ENCODE data around the gene GUCY2C.
"Not testable (repeated sequence)": the region's sequence is repeated elsewhere in the genome, so short reads cannot be mapped to it uniquely, and the experiment has no call there.

Gene GUCY2C

GRCh38 chr12:14695715-14696141 lies 671 bp downstream of the GUCY2C start:
- TF ChIP-seq ZFX (IDR thresholded peaks at IDR 0.05) = no peak
- no peak overlapping the region for H3K27ac ChIP-seq

GRCh38 chr12:14694970-14695369 lies 1.4 kb downstream of the GUCY2C start:
- no peak overlapping the region for H3K27ac ChIP-seq
- TF ChIP-seq ZFX (IDR thresholded peaks at IDR 0.05) = no peak
- TF ChIP-seq, protein P1, sequence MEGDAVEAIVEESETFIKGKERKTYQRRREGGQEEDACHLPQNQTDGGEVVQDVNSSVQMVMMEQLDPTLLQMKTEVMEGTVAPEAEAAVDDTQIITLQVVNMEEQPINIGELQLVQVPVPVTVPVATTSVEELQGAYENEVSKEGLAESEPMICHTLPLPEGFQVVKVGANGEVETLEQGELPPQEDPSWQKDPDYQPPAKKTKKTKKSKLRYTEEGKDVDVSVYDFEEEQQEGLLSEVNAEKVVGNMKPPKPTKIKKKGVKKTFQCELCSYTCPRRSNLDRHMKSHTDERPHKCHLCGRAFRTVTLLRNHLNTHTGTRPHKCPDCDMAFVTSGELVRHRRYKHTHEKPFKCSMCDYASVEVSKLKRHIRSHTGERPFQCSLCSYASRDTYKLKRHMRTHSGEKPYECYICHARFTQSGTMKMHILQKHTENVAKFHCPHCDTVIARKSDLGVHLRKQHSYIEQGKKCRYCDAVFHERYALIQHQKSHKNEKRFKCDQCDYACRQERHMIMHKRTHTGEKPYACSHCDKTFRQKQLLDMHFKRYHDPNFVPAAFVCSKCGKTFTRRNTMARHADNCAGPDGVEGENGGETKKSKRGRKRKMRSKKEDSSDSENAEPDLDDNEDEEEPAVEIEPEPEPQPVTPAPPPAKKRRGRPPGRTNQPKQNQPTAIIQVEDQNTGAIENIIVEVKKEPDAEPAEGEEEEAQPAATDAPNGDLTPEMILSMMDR (conservative IDR thresholded peaks at IDR 0.05) = no peak

- TF ChIP-seq, protein P1 (conservative IDR thresholded peaks at IDR 0.05) = no peak
- TF ChIP-seq ZFX (IDR thresholded peaks at IDR 0.05) = no peak
- no peak overlapping the region for H3K27ac ChIP-seq
These were observed 2.2 kb downstream of the GUCY2C start for GRCh38 chr12:14694145-14694714.

DNA sequence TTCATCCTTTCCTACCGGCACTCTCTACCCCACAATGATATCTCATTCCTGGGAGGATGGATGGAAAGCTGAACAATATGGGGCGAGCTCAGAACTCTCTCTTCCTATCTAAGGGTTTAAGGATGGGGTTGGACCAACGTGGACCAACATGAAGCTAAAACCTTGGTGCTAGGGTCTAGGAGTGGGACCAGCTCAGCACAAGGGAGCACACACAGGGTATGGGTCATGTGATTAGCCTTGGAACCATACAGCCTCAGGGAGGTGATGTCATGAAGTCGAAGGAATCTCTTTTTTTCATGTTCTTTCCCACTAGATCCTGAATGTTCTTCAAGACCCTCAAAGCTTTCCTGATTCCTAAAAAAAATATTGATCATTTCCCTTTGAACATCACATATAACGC lies 3.3 kb downstream of the GUCY2C start:
- H3K27ac ChIP-seq = no peak overlapping the region
- no peak for TF ChIP-seq ZFX (IDR thresholded peaks at IDR 0.05)
- TF ChIP-seq, protein P1 (conservative IDR thresholded peaks at IDR 0.05) = no peak

DNA sequence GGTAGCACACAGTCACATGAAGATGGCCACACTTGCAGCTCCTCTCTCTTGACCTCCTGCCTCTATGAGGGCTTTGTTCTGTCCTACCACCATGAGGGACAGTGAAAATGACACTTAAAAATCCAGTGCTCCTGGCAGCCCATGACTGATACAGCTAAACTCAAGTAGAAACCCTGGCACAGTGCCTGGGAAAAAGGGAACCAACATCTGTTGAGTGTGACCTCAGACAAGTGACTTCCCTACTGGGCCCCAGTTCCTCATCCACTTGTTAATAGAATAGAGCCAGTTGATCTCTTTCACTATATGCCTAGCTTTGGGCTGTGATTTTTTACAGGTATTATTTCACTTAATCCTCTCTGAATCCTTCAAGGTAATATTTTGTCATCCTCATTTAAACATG lies 4.8 kb downstream of the GUCY2C start:
- H3K27ac ChIP-seq = no peak overlapping the region
- no peak for TF ChIP-seq ZFX (IDR thresholded peaks at IDR 0.05)
- TF ChIP-seq, protein P1 (conservative IDR thresholded peaks at IDR 0.05) = no peak

DNA sequence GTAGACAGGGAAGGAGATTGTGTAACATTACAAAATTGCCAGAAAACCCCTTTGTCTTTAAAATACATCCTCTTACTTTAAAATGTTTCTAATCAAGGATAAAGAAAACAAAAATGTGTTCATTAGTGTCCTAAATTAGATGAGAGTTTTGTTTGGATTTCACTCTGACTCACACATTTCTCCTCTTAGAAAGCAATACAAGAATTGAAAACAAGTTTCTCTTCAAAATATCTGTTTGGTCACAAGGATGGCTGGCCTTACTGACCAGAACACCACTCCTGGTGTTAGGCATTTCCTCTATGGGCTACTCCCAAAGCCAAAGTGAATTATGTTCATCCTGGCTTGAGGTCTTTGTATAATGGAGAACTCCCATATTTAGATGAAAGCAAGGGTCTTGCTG lies 6.4 kb downstream of the GUCY2C start:
- TF ChIP-seq ZFX (IDR thresholded peaks at IDR 0.05) = no peak
- TF ChIP-seq, protein P1 (conservative IDR thresholded peaks at IDR 0.05) = no peak
- H3K27ac ChIP-seq = no peak overlapping the region

DNA sequence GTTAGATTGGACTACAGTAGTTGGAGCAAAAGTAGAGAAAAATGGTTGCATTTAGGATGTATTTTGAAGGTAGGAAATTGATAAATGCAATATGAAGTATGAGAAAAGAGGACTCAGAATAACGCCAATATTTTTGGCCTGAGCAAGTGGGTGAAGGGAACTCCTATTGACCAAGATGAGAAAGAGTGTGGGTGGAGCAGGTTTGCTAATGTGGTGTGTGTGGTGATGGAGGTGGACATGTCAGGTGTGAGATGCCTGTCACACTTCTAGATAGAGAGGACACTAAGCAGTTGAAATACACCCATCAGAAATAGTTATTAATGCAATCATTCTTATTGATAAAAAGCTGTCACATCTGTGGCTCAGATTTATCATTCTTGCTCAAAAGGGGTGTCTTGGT lies 7.3 kb downstream of the GUCY2C start:
- H3K27ac ChIP-seq = no peak overlapping the region
- TF ChIP-seq ZFX (IDR thresholded peaks at IDR 0.05) = no peak
- TF ChIP-seq, protein P1 (conservative IDR thresholded peaks at IDR 0.05) = no peak

DNA sequence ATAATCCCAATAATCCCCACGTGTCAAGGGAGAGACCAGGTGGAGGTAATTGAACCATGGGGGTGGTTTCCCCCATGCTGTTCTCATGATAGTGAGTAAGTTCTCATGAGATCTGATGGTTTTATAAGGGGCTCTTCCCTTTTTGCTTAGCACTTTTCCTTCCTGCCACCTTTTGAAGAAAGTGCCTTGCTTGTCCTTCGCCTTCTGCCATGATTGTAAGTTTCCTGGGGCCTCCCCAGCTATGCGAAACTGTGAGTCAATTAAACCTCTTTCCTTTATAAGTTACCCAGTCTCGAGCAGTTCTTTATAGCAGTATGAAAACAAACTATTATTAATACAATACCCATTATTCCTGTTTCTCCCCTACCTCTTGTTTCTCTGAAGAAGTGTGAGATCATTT lies 14.2 kb downstream of the GUCY2C start:
- H3K27ac ChIP-seq = not testable (repeated sequence)

Measured in C4-2B (cell line).